Endodermal cell (in vitro differentiated cells): Measurements from ENCODE around the gene PHLPP1. TPM values are rescaled to one million over a fixed set of nuclear protein-coding genes. Genes with fewer than 3 reads are reported as not detected.

Experiments used
- DNase-seq: peaks from one replicate; pipeline ENCODE4 v3.0.0-alpha.2; 2017
- H3K27ac ChIP-seq: 2 replicates; pipeline ENCODE4 v1.5.1; 2013; ENCODE audit warnings: mild to moderate bottlenecking, low read depth, low read length, moderate library complexity
- H3K27me3 ChIP-seq: 2 replicates; pipeline ENCODE4 v1.6.1; 2013; ENCODE audit warnings: mild to moderate bottlenecking, low read length, moderate library complexity; ENCODE audit not compliant: insufficient read depth, control insufficient read depth, poor library complexity, severe bottlenecking
- H3K36me3 ChIP-seq: 2 replicates; pipeline ENCODE4 v1.7.0; 2013; ENCODE audit warnings: mild to moderate bottlenecking, low read length, moderate library complexity; ENCODE audit not compliant: control insufficient read depth, insufficient read depth
- H3K4me1 ChIP-seq: one replicate; pipeline ENCODE4 v1.7.0; 2013; ENCODE audit warnings: low read length; ENCODE audit not compliant: control insufficient read depth, insufficient read depth
- H3K4me3 ChIP-seq: 2 replicates; pipeline ENCODE4 v1.5.1; 2013; ENCODE audit warnings: mild to moderate bottlenecking, low read length, moderate library complexity
- H3K9ac ChIP-seq: 2 replicates; pipeline ENCODE4 v1.6.1; 2013; ENCODE audit warnings: mild to moderate bottlenecking, low read length, moderate library complexity; ENCODE audit not compliant: poor library complexity, severe bottlenecking; ENCODE audit errors: extremely low read depth
- H3K9me3 ChIP-seq: 2 replicates; pipeline ENCODE4 v1.6.1; 2013; ENCODE audit warnings: mild to moderate bottlenecking, low read length, moderate library complexity; ENCODE audit not compliant: control insufficient read depth
- H3K27ac Mint-ChIP-seq: 2 replicates; pipeline ENCODE4 v1.8.0; 2020; ENCODE audit warnings: mixed read lengths
- H3K27me3 Mint-ChIP-seq: 2 replicates; pipeline ENCODE4 v1.8.0; 2021; ENCODE audit warnings: mild to moderate bottlenecking, mixed read lengths; ENCODE audit not compliant: insufficient read depth
- H3K36me3 Mint-ChIP-seq: 2 replicates; pipeline ENCODE4 v1.8.0; 2020; ENCODE audit warnings: low read depth, mixed read lengths
- H3K4me1 Mint-ChIP-seq: 2 replicates; pipeline ENCODE4 v1.8.0; 2020; ENCODE audit warnings: mixed read lengths
- H3K4me3 Mint-ChIP-seq: 2 replicates; pipeline ENCODE4 v1.8.0; 2020; ENCODE audit warnings: mild to moderate bottlenecking, moderate library complexity, mixed read lengths
- H3K9me3 Mint-ChIP-seq: 2 replicates; pipeline ENCODE4 v1.8.0; 2020; ENCODE audit warnings: mild to moderate bottlenecking, mixed read lengths
- WGBS, 2 experiments: methylation state at CpG; one replicate each; pipeline versions ENCODE4 v1.1.5 to v1.1.7; 2013; ENCODE audit warnings: missing lambda C conversion rate in 2 of 2, mixed read lengths in 1 of 2; ENCODE audit not compliant: insufficient coverage in 1 of 2, insufficient read length in 1 of 2; 5-methylcytosine and 5-hydroxymethylcytosine counted together
- total RNA-seq, 2 donors: library from RNA; stranded (reverse); fragmentation: NEBNext Ultra II Directional in 1 of 2; extraction: Animal tissue kit (Norgen Biotek cat#: 25700) in 1 of 2; gene quantifications; 2 replicates in 1 of 2; 3 replicates in 1 of 2; pipeline ENCODE4 v1.2.1, GENCODE V29; 2021
- TF ChIP-seq, protein P1 (sequence below): fragments of 200-600 bp; sonication (generic); conservative IDR thresholded peaks from 2 replicates; pipeline ENCODE4 v1.5.0; 2021; ENCODE audit warnings: antibody characterized with exemption, mild to moderate bottlenecking

Gene PHLPP1
- total RNA-seq, 2 donors from 2014 or later: 19.8 to 28.1 TPM

DNA sequence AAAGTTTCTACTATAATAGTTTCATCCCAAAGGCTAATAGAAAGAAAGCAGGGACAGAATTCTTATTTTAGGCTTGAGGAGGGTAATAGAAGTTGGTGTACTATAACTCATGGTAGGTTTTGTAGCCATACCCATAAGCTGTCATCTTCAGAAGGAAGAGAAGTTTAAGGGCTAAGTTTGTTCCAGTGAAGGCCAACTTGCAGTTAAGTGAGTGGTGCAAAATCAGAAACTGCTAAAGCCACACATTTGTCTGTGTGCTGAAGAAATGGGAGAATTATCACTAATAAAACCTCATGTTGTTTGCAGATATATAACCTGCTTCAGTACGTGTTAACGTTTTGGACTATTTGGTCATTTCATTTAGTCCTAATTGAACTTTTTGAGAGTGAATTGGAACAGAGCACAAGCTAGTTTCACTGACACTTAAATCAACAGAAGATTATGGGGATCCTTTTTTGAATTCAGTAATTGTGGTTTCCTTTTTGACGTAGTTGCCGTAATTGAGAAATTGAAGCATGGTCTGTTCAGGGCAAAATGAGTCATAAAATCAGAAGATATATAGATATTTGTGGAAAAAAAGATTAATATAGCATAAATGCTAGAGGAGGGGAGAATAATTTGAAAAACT lies 69.1 kb downstream of the PHLPP1 start:
- TF ChIP-seq, protein P1, sequence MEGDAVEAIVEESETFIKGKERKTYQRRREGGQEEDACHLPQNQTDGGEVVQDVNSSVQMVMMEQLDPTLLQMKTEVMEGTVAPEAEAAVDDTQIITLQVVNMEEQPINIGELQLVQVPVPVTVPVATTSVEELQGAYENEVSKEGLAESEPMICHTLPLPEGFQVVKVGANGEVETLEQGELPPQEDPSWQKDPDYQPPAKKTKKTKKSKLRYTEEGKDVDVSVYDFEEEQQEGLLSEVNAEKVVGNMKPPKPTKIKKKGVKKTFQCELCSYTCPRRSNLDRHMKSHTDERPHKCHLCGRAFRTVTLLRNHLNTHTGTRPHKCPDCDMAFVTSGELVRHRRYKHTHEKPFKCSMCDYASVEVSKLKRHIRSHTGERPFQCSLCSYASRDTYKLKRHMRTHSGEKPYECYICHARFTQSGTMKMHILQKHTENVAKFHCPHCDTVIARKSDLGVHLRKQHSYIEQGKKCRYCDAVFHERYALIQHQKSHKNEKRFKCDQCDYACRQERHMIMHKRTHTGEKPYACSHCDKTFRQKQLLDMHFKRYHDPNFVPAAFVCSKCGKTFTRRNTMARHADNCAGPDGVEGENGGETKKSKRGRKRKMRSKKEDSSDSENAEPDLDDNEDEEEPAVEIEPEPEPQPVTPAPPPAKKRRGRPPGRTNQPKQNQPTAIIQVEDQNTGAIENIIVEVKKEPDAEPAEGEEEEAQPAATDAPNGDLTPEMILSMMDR: no peak
- no peaks in the 10 kb centered on the region for H3K27me3 Mint-ChIP-seq
- peaks cover 45% of the 10 kb centered on the region for H3K4me1 Mint-ChIP-seq
- Histone ChIP-seq H3K27me3 (no peaks in the 10 kb centered on the region), H3K4me3 (no peak overlapping the region), H3K9me3 (no peaks in the 10 kb centered on the region), H3K4me1 (peaks cover 10% of the 10 kb centered on the region), H3K9ac (no peak overlapping the region), H3K36me3 (no peaks in the 10 kb centered on the region), H3K27ac (no peak overlapping the region)
- H3K9me3 Mint-ChIP-seq: no peaks in the 10 kb centered on the region
- H3K36me3 Mint-ChIP-seq: no peaks in the 10 kb centered on the region
- no peak overlapping the region for H3K27ac Mint-ChIP-seq
- no peak overlapping the region for H3K4me3 Mint-ChIP-seq
- DNase-seq: no peak
- WGBS, 2 experiments: 96 to 97% methylated on average over 4 of the region's 4 CpGs

DNA sequence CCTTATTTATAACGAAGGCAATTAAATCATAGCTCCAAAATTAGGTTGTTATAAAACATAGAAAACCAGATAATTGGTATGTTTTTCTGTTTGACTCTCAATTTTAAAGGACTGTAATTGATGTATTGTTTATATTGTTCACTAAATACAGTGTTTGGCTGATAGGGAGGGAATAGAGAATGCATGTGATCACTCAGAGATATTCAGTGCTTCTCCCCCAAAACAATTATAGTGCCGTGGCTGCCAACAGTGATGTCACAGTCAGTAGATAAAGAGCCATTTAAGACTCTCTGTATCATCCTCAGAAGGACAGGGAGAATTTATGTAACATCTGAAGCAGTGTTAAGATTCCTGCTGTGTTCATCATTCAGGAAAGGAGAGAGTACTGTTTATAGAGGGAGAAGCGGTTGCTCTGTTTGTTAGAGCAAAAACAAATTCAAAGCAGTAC lies 69.6 kb downstream of the PHLPP1 start:
- H3K27me3 ChIP-seq: no peaks in the 10 kb centered on the region
- WGBS, 2 experiments: 56 to 64% methylated on average over 1 to 3 of the region's 3 CpGs
- no peaks in the 10 kb centered on the region for H3K27me3 Mint-ChIP-seq
- H3K9me3 Mint-ChIP-seq: no peaks in the 10 kb centered on the region
- no peak overlapping the region for H3K9ac ChIP-seq
- peaks cover 44% of the 10 kb centered on the region for H3K4me1 Mint-ChIP-seq
- no peak overlapping the region for H3K4me3 Mint-ChIP-seq
- TF ChIP-seq, protein P1: no peak
- no peak overlapping the region for H3K4me3 ChIP-seq
- H3K9me3 ChIP-seq: no peaks in the 10 kb centered on the region
- H3K36me3 Mint-ChIP-seq: no peaks in the 10 kb centered on the region
- DNase-seq: no peak
- no peak overlapping the region for H3K27ac Mint-ChIP-seq
- H3K36me3 ChIP-seq: no peaks in the 10 kb centered on the region
- no peak overlapping the region for H3K27ac ChIP-seq
- H3K4me1 ChIP-seq: peaks cover 10% of the 10 kb centered on the region

DNA sequence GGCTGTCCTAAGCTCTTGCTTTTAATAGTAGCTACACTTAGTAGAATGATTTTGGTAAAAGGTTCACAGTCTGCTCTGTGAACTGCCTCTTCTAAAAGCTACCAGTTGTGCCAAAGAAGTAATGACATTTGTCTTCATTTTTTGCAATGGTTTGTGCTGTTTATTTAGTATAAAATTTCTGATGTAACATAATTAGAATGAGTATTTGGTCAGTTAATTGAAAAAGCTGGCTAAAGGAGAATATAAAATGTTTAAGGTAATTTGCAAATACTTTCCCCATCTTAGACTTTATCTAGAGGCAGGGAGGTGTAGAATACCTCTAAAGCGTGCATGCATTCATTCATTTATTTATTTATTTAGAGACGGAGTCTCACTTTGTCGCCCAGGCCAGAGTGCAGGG lies 71.3 kb downstream of the PHLPP1 start:
- Mint-ChIP-seq H3K27me3 (no peaks in the 10 kb centered on the region), H3K36me3 (no peaks in the 10 kb centered on the region), H3K9me3 (no peaks in the 10 kb centered on the region), H3K4me3 (no peak overlapping the region), H3K4me1 (peaks cover 47% of the 10 kb centered on the region), H3K27ac (no peak overlapping the region)
- Histone ChIP-seq H3K4me3 (no peak overlapping the region), H3K36me3 (no peaks in the 10 kb centered on the region), H3K27ac (no peak overlapping the region), H3K4me1 (peaks cover 10% of the 10 kb centered on the region), H3K9ac (no peak overlapping the region), H3K9me3 (no peaks in the 10 kb centered on the region), H3K27me3 (no peaks in the 10 kb centered on the region)
- TF ChIP-seq, protein P1: no peak
- DNase-seq: no peak
- WGBS, 2 experiments: 80 to 90% methylated on average over 1 to 3 of the region's 3 CpGs
